GM23338 (cell line): ENCODE measurements around the gene GNL3. TPM values are rescaled to one million over a fixed set of nuclear protein-coding genes. Genes with fewer than 3 reads are reported as not detected.

Experiments used
- ATAC-seq: fragments of 200-7000 bp; cut with Tn5 transposase; 3 replicates; pipeline ENCODE4 v1.9.1; 2020
- DNase-seq: peaks from one replicate; pipeline ENCODE4 v3.0.0-alpha.2; 2015; ENCODE audit warnings: low spot score
- H2AFZ ChIP-seq: fragments of 200-600 bp; sonication (generic); 2 replicates; pipeline ENCODE4 v1.8.0; 2016; ENCODE audit warnings: antibody characterized with exemption, mild to moderate bottlenecking, moderate library complexity
- H3F3A ChIP-seq: fragments of 200-600 bp; sonication (generic); replicated peaks from 2 replicates; pipeline ENCODE4 v1.8.0; 2017; ENCODE audit warnings: antibody characterized with exemption, mixed run types, low read depth
- H3K27ac ChIP-seq: fragments of 200-600 bp; sonication (generic); 2 replicates; pipeline ENCODE4 v1.6.1; 2016; ENCODE audit warnings: low read depth
- H3K27me3 ChIP-seq: fragments of 200-600 bp; sonication (generic); 2 replicates; pipeline ENCODE4 v1.8.0; 2016; ENCODE audit warnings: mild to moderate bottlenecking, mixed run types, moderate library complexity; ENCODE audit not compliant: insufficient read depth
- H3K36me3 ChIP-seq: fragments of 200-600 bp; sonication (generic); 2 replicates; pipeline ENCODE4 v1.8.0; 2016; ENCODE audit warnings: mild to moderate bottlenecking; ENCODE audit not compliant: insufficient read depth
- H3K4me1 ChIP-seq: fragments of 200-600 bp; sonication (generic); 2 replicates; pipeline ENCODE4 v1.8.0; 2016; ENCODE audit warnings: mild to moderate bottlenecking, moderate library complexity; ENCODE audit not compliant: insufficient read depth
- H3K4me2 ChIP-seq: fragments of 200-600 bp; sonication (generic); 2 replicates; pipeline ENCODE4 v1.7.1; 2017; ENCODE audit warnings: mixed run types
- H3K4me3 ChIP-seq: fragments of 200-600 bp; sonication (generic); 2 replicates; pipeline ENCODE4 v1.6.1; 2016; ENCODE audit warnings: mixed run types
- H3K79me2 ChIP-seq: fragments of 200-600 bp; sonication (generic); replicated peaks from 2 replicates; pipeline ENCODE4 v1.8.0; 2017; ENCODE audit warnings: mild to moderate bottlenecking; ENCODE audit not compliant: insufficient read depth
- H3K9me2 ChIP-seq: fragments of 200-600 bp; sonication (generic); 2 replicates; pipeline ENCODE4 v1.8.0; 2017; ENCODE audit not compliant: insufficient read depth
- H4K20me1 ChIP-seq: fragments of 200-600 bp; sonication (generic); replicated peaks from 2 replicates; pipeline ENCODE4 v1.8.0; 2017; ENCODE audit warnings: mild to moderate bottlenecking; ENCODE audit not compliant: insufficient read depth
- H3K27ac Mint-ChIP-seq: 2 replicates; pipeline ENCODE4 v1.8.0; 2020; ENCODE audit warnings: inconsistent platforms, mild to moderate bottlenecking, moderate library complexity, mixed read lengths
- H3K27me3 Mint-ChIP-seq: 3 replicates; pipeline ENCODE4 v1.8.0; 2022; ENCODE audit warnings: low read depth, mild to moderate bottlenecking, moderate library complexity, mixed read lengths, inconsistent platforms; ENCODE audit not compliant: insufficient read depth, poor library complexity
- H3K36me3 Mint-ChIP-seq: 3 replicates; pipeline ENCODE4 v1.8.0; 2021; ENCODE audit warnings: low read depth, mild to moderate bottlenecking, inconsistent platforms, moderate library complexity, mixed read lengths
- H3K4me1 Mint-ChIP-seq: 3 replicates; pipeline ENCODE4 v1.8.0; 2020; ENCODE audit warnings: mild to moderate bottlenecking, inconsistent platforms, mixed read lengths
- H3K4me3 Mint-ChIP-seq: 3 replicates; pipeline ENCODE4 v1.8.0; 2021; ENCODE audit warnings: moderate library complexity, mild to moderate bottlenecking, inconsistent platforms, mixed read lengths
- H3K9me3 Mint-ChIP-seq: 3 replicates; pipeline ENCODE4 v1.8.0; 2020; ENCODE audit warnings: moderate library complexity, mild to moderate bottlenecking, inconsistent platforms, mixed read lengths
- CREB1 ChIP-seq: fragments of 250-450 bp; sonication (Bioruptor Pico); IDR thresholded peaks from 2 replicates; pipeline ENCODE4 v1.5.0; 2020; ENCODE audit warnings: low read depth, mild to moderate bottlenecking, moderate library complexity
- EZH2phosphoT487 ChIP-seq: fragments of 200-600 bp; sonication (generic); IDR thresholded peaks from one replicate; pipeline ENCODE4 v1.8.1; 2018; ENCODE audit warnings: antibody characterized with exemption; ENCODE audit not compliant: unreplicated experiment
- JUNB ChIP-seq: IDR thresholded peaks from one replicate; pipeline ENCODE4 v1.6.1; 2016; ENCODE audit warnings: antibody characterized with exemption; ENCODE audit not compliant: unreplicated experiment
- POLR2AphosphoS5 ChIP-seq: IDR thresholded peaks from 2 replicates; pipeline ENCODE4 v1.6.1; 2016; ENCODE audit warnings: antibody characterized with exemption, low read depth
- STAT1 ChIP-seq: IDR thresholded peaks from one replicate; pipeline ENCODE4 v1.6.1; 2016; ENCODE audit warnings: antibody characterized with exemption; ENCODE audit not compliant: unreplicated experiment
- ZNF331 ChIP-seq: fragments of 250-450 bp; sonication (Bioruptor Pico); IDR thresholded peaks from 2 replicates; pipeline ENCODE4 v1.5.0; 2020; ENCODE audit warnings: low read depth, mild to moderate bottlenecking, moderate library complexity
- polyA plus RNA-seq: library from polyadenylated mRNA; unstranded; fragments of >200 nt; fragmentation: Nextera tagmentation; extraction: Ambion mirVana; gene quantifications from 2 replicates; pipeline ENCODE4 v1.2.1, GENCODE V29; 2016
- total RNA-seq: library from RNA; depleted of rRNA; stranded (reverse); fragments of >200 nt; shearing (Covaris generic); gene quantifications from 2 replicates; pipeline ENCODE4 v1.2.3, GENCODE V29; 2014
- TF ChIP-seq, protein P1 (sequence below): IDR thresholded peaks from 2 replicates; pipeline ENCODE4 v1.6.1; 2016; ENCODE audit warnings: antibody characterized with exemption
- TF ChIP-seq, protein P2 (sequence below), 2 experiments: fragments of 200-600 bp in 1 of 2; sonication (generic) in 1 of 2; conservative IDR thresholded peaks; 2 replicates each; pipeline versions ENCODE4 v1.5.1 to v1.6.1; 2016 to 2017; ENCODE audit warnings: antibody characterized with exemption in 2 of 2, low read depth in 2 of 2, mild to moderate bottlenecking in 2 of 2, moderate library complexity in 1 of 2
- TF ChIP-seq, protein P3 (sequence below): IDR thresholded peaks from one replicate; pipeline ENCODE4 v1.6.1; 2018; ENCODE audit warnings: antibody characterized with exemption; ENCODE audit not compliant: unreplicated experiment

The GNL3 gene
- total and polyA plus RNA-seq, 2 experiments from 2014 or later, result 169 to 205 TPM

DNA sequence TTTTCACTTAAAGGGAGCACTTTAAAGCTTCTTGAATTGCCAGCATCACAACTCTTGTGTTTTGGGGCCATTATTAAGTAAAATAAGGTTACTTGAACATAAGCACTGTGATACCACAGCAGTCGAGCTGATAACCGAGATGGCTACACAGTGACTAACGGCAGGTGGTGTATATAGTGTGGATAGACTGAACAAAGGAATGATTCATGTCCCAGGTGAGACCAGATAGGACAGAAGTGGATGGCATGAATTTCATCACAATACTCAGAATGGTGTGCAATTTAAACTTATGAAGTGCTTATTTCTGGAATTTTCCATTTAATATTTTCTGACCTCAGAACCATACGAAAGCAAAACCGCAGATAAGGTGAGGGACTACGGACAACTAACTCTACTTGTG lies 40.3 kb upstream of the GNL3 start:
- no peak for DNase-seq
- H3K4me3 Mint-ChIP-seq, result no peak overlapping the region
- peaks cover 2% of the 10 kb centered on the region for H3K27me3 Mint-ChIP-seq
- H3K4me1 ChIP-seq, result no peaks in the 10 kb centered on the region
- no peak overlapping the region for H2AFZ ChIP-seq
- no peaks in the 10 kb centered on the region; the same call in 1 of the 2 replicates for H4K20me1 ChIP-seq
- no peaks in the 10 kb centered on the region for H3K9me3 Mint-ChIP-seq
- H3K36me3 ChIP-seq, result peaks cover 26% of the 10 kb centered on the region; the same call in 1 of the 2 replicates
- H3K4me2 ChIP-seq, result no peak overlapping the region
- no peak for ATAC-seq
- H3K27me3 ChIP-seq, result no peaks in the 10 kb centered on the region
- H3K27ac Mint-ChIP-seq, result no peak overlapping the region
- no peaks in the 10 kb centered on the region for H3F3A ChIP-seq
- no peaks in the 10 kb centered on the region for H3K79me2 ChIP-seq
- H3K9me2 ChIP-seq, result no peaks in the 10 kb centered on the region
- no peak for TF ChIP-seq POLR2AphosphoS5
- no peak for TF ChIP-seq EZH2phosphoT487
- no peak overlapping the region for H3K27ac ChIP-seq
- H3K4me3 ChIP-seq, result no peak overlapping the region
- no peaks in the 10 kb centered on the region for H3K4me1 Mint-ChIP-seq
- H3K36me3 Mint-ChIP-seq, result peaks cover 60% of the 10 kb centered on the region

DNA sequence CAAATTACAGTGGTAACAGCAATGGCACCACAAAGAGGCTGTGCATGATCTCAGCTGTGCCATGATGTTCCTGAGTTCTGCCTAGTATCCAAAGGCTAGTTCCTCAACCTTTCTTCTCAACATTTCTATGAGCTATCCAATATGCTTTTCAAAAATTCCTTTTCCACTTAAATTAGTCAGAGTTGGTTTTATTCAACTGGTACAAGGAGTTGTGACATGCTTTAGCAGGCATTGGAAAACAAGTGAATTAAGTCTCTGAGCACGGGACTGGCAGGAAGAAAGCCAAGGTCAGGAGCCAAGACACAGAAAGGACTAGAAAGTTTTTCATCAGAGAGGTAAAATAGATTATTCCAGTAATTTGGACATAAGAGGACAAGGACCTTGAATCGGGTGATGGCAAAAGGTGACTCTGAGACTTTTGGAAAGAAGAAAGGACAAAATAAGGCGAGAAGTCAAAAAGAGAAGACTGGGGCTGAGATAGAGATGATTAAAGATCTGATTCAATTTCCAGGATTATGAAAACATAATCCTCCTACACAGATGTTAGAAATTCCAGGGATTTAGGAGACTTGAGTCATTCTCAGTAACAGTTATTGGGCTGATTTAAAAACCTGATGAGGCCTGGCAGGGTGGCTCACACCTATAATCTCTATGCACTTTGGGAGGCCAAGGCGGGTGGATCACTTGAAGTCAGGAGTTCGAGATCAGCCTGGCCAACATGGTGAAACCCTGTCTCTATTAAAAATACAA lies 36.2 kb upstream of the GNL3 start:
- no peak overlapping the region for H3K4me3 Mint-ChIP-seq
- H3K27me3 Mint-ChIP-seq, result no peaks in the 10 kb centered on the region
- no peaks in the 10 kb centered on the region for H4K20me1 ChIP-seq
- H3F3A ChIP-seq, result no peaks in the 10 kb centered on the region
- no peak overlapping the region for H3K27ac Mint-ChIP-seq
- no peaks in the 10 kb centered on the region for H3K9me2 ChIP-seq
- H3K79me2 ChIP-seq, result no peaks in the 10 kb centered on the region
- no peaks in the 10 kb centered on the region for H3K4me1 ChIP-seq
- peaks cover 17% of the 10 kb centered on the region for H3K36me3 ChIP-seq
- no peaks in the 10 kb centered on the region for H3K9me3 Mint-ChIP-seq
- H3K27ac ChIP-seq, result no peak overlapping the region
- ATAC-seq (no peak), DNase-seq (no peak)
- no peak overlapping the region for H3K4me3 ChIP-seq
- H3K27me3 ChIP-seq, result no peaks in the 10 kb centered on the region
- no peak overlapping the region for H3K4me2 ChIP-seq
- peaks cover 58% of the 10 kb centered on the region for H3K36me3 Mint-ChIP-seq
- H2AFZ ChIP-seq, result no peak overlapping the region
- no peaks in the 10 kb centered on the region for H3K4me1 Mint-ChIP-seq
- TF ChIP-seq EZH2phosphoT487 (no peak), POLR2AphosphoS5 (no peak), ZNF331 (no peak), JUNB (no peak), CREB1 (CRISPR knock-in tag) (no peak), STAT1 (no peak)
- TF ChIP-seq, protein P1, sequence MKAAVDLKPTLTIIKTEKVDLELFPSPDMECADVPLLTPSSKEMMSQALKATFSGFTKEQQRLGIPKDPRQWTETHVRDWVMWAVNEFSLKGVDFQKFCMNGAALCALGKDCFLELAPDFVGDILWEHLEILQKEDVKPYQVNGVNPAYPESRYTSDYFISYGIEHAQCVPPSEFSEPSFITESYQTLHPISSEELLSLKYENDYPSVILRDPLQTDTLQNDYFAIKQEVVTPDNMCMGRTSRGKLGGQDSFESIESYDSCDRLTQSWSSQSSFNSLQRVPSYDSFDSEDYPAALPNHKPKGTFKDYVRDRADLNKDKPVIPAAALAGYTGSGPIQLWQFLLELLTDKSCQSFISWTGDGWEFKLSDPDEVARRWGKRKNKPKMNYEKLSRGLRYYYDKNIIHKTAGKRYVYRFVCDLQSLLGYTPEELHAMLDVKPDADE, result no peak
- TF ChIP-seq, protein P2, sequence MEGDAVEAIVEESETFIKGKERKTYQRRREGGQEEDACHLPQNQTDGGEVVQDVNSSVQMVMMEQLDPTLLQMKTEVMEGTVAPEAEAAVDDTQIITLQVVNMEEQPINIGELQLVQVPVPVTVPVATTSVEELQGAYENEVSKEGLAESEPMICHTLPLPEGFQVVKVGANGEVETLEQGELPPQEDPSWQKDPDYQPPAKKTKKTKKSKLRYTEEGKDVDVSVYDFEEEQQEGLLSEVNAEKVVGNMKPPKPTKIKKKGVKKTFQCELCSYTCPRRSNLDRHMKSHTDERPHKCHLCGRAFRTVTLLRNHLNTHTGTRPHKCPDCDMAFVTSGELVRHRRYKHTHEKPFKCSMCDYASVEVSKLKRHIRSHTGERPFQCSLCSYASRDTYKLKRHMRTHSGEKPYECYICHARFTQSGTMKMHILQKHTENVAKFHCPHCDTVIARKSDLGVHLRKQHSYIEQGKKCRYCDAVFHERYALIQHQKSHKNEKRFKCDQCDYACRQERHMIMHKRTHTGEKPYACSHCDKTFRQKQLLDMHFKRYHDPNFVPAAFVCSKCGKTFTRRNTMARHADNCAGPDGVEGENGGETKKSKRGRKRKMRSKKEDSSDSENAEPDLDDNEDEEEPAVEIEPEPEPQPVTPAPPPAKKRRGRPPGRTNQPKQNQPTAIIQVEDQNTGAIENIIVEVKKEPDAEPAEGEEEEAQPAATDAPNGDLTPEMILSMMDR (conservative IDR thresholded peaks at IDR 0.05; ENCODE audit: low read depth in 2 of 2), result no peak
- TF ChIP-seq, protein P3, sequence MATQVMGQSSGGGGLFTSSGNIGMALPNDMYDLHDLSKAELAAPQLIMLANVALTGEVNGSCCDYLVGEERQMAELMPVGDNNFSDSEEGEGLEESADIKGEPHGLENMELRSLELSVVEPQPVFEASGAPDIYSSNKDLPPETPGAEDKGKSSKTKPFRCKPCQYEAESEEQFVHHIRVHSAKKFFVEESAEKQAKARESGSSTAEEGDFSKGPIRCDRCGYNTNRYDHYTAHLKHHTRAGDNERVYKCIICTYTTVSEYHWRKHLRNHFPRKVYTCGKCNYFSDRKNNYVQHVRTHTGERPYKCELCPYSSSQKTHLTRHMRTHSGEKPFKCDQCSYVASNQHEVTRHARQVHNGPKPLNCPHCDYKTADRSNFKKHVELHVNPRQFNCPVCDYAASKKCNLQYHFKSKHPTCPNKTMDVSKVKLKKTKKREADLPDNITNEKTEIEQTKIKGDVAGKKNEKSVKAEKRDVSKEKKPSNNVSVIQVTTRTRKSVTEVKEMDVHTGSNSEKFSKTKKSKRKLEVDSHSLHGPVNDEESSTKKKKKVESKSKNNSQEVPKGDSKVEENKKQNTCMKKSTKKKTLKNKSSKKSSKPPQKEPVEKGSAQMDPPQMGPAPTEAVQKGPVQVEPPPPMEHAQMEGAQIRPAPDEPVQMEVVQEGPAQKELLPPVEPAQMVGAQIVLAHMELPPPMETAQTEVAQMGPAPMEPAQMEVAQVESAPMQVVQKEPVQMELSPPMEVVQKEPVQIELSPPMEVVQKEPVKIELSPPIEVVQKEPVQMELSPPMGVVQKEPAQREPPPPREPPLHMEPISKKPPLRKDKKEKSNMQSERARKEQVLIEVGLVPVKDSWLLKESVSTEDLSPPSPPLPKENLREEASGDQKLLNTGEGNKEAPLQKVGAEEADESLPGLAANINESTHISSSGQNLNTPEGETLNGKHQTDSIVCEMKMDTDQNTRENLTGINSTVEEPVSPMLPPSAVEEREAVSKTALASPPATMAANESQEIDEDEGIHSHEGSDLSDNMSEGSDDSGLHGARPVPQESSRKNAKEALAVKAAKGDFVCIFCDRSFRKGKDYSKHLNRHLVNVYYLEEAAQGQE, result no peak
